Measurements from ENCODE around the gene TUBG2.

GRCh38 chr17:42685831-42686230 is 26.7 kb downstream of the TUBG2 start:
- TF ChIP-seq CTCF (IDR thresholded peaks at IDR 0.05) = no peak
- TF ChIP-seq POLR2A (IDR thresholded peaks at IDR 0.05) = no peak

All from adrenal gland (tissue), 5 donors.